T-helper 9 cell (primary cell): Measurements from ENCODE around the gene PDIA2.
"Not testable (repeated sequence)": the region's sequence is repeated elsewhere in the genome, so short reads cannot be mapped to it uniquely, and the experiment has no call there.

Experiments used
- DNase-seq: peaks from one replicate; pipeline ENCODE4 v3.0.0-alpha.2; 2020
- total RNA-seq, 2 donors: gene quantifications; one replicate each; lab custom pipeline; 2026; lab: John Stamatoyannopoulos, UW

Gene PDIA2, protein sequence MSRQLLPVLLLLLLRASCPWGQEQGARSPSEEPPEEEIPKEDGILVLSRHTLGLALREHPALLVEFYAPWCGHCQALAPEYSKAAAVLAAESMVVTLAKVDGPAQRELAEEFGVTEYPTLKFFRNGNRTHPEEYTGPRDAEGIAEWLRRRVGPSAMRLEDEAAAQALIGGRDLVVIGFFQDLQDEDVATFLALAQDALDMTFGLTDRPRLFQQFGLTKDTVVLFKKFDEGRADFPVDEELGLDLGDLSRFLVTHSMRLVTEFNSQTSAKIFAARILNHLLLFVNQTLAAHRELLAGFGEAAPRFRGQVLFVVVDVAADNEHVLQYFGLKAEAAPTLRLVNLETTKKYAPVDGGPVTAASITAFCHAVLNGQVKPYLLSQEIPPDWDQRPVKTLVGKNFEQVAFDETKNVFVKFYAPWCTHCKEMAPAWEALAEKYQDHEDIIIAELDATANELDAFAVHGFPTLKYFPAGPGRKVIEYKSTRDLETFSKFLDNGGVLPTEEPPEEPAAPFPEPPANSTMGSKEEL
- 0 to 0.21 reads per million in 2 donors for total RNA-seq

DNA sequence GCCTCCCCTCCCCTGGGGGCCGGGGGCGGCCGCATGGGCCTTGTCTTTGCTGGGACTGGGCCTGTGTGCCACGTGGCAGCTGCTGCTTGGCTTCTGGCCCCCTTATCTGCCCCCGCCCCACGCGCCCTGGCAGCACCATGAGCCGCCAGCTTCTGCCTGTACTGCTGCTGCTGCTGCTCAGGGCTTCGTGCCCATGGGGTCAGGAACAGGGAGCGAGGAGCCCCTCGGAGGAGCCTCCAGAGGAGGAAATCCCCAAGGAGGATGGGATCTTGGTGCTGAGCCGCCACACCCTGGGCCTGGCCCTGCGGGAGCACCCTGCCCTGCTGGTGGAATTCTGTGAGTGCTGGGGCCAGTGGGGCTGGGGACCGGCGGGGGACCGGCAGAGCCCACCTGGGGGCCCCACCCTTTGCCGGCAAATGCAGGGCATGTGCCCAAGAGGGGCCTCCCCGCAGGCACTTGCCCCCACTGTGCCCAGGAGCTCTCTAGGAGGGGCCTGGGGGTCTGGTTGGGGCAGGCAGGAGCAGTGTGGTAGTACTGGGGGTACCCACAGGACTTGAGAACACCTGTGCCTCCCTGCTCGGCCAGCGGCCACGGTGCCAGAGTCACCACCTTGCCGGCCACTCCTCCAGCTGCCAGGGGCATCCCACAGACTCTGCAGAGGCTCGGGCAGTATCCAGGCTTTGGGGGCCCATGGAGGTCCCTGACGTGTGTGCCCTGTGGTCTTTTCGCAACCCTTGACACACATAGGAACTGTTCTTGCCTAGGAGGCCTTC is at the start of gene PDIA2:
TSS of gene PDIA2 (plus strand) at position 132 of the 773 bp plus-strand sequence. CDS start at position 138, 6 bp downstream.
- no peak for DNase-seq

DNA sequence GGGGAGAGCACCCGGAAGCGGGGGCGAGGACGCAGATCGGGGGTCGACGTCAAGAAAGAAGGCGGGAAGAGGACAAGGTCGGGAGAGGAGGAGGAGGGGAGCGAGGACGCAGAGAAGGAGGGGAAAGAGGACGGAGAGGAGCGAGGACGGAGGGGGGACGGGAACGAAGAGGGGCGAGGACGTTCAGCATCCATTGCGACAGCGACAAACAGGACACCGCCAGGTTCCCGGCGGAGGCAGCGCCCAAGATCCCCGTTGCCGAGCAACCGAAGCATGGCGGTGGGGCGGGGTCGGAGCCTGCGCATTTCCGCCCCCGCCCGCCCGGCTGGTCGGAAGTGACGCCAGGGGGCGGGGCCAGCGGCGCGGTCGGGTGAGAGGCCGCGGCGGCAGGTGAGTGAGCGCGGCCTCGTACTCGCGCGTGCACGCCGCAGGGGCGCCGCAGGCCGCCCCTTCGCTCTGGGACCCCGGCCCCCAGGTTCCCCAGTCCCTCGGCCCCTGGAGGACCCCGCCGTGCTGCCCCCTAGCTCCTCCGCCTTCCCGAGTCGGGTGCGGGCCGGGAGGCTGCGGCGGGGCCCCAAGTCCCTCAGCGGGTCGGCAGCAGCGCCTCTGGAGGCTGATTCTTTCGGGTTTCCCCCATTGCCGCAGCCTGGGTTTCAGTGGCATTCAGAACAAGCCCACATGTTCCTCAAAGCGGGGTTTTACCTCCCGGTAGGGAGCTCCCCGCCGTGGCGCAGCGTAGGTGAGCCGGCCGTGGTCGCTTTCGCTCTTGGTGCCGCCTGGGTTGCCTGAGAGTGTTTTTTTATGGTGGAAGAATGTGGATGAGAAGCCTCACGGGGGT is 48.3 kb upstream of the PDIA2 start, which contains the start of gene FAM234A:
TSS of gene FAM234A (plus strand) at position 354 of the 838 bp plus-strand sequence. CDS start 19,593 bp downstream, outside the sequence.
- DNase-seq, result peak; percentile 95

DNA sequence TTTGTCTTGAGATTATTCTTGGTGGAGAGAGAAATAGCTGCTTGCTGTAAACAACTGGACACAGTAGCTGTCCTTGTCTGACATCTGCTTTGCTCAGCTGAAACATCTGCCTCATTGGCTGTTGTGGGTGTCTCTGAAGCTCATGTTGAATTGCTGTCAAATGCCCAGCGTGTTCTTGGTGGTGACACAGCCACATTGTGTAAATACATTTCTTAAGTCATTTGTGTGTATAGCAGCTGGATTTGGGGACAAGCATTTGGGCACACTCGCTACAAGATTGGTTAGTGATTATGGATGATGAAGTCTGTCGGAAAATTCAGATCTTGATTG is 43.1 kb upstream of the PDIA2 start:
- DNase-seq, result no peak

DNA sequence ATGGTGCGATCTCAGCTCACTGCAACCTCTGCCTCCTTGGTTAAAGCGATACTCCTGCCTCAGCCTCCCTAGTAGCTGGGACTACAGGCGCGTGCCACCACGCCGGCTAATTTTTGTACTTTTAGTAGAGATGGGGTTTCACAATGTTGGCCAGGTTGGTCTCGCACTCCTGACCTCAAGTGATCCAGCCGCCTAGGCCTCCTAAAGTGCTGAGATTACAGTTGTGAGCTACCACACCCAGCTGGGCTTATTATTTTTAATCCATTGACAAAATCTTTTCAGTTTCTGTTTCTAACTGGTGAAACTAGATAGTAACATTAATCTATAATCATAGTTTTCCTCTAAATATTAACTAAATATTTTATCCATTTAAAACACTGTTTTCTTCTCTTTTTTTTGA is 42.4 kb upstream of the PDIA2 start:
- DNase-seq, result no peak

DNA sequence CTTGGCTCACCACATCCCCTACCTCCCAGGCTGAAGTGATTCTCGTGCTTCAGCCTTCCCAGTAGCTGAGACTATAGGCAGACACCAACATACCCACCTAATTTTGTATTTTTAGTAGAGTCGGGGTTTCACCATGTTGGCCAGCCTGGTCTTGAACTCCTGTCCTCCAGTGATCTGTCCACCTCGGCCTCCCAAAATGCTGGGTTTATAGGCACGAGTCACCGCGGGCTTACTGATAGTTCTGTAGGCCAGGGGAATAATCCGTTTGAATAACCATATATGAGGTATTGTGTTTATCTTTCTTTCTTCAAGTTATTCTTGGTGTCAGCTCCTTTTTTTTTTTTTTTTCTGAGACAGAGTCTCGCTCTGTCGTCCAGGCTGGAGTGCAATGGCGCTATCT is 40.7 kb upstream of the PDIA2 start:
- no peak for DNase-seq

DNA sequence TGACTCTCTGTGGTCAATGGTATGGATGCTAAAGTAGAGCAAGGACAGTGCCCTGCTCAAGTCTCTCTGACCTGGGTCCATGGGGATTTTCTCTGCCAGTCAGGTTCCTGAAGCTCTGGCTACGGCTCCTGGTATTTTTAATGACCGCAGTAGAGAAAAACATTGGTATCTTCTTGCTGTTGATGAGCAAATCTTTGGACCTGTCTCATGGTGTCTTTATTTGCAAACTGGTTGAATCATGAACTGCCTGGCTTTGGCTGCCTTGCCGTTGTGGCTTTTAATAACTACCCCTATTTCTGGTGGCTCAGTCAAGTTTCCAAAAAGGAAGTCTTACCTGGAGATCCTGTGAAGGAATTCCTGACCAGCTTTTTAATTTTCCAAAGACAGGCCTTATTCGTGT is 39.6 kb upstream of the PDIA2 start:
- no peak for DNase-seq

DNA sequence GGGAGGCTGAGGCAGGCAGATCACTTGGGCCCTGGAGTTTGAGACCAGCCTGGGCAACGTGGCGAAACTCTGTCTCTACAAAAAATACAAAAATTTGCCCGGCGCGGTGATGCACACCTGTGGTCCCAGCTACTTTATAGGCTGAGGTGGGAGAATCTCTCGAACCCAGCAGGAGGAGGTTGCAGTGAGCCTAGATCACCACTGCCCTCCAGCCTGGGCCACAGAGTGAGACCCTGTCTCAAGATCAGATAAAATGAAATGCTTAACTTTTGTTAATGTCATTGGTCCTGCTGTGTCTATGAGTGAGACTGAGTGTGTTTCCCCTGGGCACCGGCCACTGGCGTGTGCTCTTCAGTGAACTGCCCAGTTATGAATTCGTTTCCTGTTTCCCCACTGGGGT is 37.9 kb upstream of the PDIA2 start:
- no peak for DNase-seq

DNA sequence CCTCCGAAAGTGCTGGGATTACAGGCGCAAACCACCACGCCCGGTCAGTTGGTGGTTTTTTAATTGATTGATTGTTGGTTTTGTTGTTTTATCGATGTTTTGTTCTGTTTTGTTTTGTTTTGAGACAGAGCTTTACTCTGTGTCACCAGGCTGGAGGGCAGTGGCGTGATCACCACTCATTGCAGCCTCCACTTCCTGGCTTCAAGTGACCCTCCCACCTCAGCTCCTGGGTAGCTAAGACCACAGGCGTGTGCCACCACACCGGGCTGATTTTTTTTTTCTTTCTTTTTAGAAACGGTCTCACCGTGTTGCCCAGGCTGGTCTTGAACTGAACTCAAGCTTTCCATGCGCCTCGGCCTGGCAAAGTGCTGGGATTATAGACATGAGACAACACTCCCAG is 35.9 kb upstream of the PDIA2 start:
- DNase-seq, result no peak

DNA sequence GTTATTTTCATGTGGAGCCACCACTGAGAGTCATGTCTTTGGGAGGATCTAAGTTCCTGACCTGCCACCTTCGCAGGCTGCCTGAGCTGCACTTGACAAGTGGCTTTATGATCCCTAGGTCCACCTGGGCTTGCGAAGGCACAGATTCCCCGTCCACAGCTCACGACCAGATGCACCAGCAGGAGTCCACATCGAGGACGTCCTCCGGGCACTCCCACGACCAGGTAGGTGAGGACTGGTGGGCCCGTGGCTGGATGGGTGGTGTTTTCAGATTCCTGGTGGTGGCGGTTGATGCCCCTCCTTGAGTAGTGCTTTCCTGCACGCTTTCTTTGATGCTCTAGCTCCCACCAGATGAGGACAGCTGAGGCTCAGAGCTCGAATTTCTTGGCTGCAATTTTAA is 33.5 kb upstream of the PDIA2 start:
- DNase-seq, result no peak

DNA sequence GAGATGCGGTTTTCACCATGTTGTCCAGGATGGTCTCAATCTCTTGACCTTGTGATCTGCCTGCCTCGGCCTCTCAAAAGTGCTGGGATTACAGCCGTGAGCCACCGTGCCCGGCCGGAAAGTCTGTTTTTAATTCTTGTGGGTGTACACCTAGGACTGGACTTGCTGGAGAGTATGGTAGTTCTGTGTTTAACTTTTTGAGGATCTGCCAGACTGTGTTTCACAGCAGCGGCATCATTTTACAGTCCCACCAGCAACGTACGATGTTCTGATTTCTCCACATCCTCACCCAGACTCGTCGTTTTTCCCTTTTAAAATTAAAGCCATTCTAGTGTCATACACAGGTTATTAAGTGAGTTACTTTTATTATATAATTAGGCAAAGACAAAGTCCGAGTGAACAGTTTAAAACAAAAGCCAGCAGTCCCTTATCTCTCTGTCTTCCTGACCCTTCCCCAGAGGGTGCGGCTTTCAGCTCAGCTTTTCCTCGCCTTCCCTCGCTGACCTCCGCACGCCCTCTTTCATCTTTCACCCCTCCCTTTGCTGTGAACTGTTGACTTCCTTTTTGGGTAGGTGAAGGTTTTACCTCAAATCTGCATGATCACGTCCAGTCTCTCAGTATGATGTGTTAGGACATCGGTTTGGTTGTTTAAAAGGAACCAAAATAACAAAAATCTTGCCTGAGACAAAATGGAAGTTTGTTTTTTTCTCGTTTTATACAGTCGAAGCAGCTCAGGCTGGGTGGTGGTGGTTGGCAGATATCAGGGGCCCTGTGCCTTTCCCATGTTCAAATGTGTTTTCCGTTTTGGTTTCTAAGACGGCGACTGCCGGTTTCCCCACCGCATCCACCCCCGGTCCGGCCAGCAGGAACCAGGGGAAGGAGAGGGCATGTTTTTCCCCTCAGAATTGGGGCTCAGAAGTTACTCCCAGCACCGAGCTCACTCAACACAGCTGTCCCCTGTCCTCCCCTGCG is 30.3 kb upstream of the PDIA2 start:
- DNase-seq, result no peak

DNA sequence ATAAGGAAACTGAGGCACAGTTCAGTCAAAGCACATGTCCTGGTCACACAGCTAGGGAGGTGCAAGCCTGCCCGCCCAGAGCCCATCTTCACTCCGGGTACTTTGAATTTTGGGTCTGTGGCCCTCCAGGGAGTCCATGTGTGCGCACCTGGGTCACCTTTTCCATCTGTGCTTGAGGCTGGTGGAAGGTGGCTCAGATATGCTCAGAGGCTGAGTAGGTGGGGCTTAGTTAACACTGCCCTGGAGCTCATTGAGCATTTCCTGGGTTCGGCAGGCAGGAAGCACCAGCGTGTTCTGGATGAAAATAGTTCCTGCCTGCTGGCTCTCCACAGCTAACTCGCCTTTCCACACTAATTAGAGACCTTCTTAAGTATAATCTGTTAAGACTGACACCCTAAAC is 29.1 kb upstream of the PDIA2 start:
- DNase-seq, result no peak

DNA sequence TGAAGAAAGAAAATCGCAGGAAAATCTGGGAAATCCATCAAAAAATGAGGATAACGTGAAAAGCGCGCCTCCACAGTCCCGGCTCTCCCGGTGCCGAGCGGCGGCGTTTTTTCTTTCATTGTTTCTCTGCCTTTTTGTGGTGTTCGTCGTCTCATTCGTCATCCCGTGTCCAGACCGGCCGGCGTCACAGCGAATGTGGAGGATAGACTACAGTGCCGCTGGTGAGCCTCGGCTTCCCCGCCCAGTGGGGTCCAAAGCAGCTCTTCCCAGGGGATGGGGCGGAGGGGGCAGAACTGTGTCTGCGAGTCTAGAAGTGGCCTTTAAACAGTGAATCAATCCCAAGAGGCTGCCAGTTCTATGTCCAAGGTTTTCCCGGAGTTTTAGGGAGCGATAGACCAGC is 28.5 kb upstream of the PDIA2 start:
- no peak for DNase-seq

DNA sequence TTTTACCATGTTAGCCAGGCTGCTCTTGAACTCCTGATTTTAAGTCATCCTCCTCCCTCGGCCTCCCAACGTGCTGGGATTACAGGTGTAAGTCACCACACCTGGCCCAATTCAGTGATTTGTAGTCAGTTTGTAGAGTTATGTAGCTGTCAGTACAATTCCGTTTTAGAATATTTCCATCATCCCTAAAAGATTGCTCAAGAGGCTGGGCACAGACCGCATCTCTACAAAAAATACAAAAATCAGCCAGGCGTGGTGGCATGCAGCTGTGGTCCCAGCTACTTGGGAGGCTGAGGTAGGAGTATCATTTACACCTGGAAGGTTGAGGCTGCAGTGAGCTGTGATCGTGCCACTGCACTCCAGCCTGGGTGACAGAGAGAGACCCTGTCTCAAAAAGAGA is 27.8 kb upstream of the PDIA2 start:
- no peak for DNase-seq

DNA sequence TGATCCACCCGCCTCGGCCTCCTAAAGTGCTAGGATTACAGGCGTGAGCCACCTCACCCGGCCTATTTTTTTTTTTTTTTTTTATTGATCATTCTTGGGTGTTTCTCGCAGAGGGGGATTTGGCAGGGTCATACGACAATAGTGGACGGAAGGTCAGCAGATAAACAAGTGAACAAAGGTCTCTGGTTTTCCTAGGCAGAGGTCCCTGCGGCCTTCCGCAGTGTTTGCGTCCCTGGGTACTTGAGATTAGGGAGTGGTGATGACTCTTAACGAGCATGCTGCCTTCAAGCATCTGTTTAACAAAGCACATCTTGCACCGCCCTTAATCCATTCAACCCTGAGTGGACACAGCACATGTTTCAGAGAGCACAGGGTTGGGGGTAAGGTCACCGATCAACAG is 24.9 kb upstream of the PDIA2 start:
- not testable (repeated sequence) for DNase-seq

DNA sequence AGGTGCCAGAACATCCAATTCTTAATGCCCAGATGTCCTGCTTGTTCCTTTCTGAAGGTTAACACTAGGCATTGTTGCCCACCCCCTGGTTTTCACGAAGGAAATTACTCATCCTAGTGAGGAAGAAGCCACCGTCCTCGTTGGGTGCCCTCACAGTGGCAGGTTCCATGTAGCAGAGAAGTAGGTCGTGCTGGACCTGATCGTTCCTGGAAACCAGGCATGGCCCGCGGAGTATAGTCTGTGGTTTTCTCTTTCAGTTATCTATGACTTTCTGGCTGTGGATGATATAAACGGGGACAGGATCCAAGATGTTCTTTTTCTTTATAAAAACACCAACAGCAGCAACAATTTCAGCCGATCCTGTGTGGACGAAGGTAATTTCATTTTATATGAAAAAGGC is 23.7 kb upstream of the PDIA2 start:
- DNase-seq, result no peak

DNA sequence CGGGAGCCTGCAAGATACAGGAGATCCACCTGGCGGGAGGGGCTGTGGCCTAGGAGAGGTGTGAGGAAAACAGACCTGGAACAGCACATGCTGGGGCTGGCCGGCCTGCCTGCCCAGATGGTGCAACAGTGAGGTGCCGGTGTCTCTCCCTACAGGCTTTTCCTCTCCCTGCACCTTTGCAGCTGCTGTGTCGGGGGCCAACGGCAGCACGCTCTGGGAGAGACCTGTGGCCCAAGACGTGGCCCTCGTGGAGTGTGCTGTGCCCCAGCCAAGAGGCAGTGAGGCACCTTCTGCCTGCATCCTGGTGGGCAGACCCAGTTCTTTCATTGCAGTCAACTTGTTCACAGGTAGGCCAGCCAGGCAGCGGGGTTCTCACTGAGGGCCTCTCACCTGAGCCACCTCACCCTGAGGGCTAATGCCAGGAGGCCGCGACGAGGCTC is 23.1 kb upstream of the PDIA2 start:
- no peak for DNase-seq

DNA sequence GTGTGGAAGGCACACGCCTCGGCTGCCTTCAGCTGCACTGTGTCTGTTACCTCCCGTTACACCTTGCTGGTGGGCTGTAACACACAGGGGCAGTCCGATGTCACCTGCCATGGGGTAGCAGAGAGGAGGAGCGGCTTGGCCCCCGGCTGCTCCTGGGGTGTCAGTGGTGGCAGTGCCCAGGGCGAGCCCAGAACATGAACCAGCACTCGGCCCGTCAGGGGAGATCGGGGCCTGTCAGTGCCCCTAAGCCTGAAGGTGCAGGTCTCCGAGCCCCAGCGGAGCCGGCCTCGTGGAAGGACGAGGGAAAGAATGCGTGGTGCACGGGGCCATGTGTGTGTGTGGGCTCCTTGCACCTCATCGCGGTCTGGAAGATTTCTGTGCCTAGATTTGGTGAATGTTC is 22.6 kb upstream of the PDIA2 start:
- DNase-seq, result no peak

DNA sequence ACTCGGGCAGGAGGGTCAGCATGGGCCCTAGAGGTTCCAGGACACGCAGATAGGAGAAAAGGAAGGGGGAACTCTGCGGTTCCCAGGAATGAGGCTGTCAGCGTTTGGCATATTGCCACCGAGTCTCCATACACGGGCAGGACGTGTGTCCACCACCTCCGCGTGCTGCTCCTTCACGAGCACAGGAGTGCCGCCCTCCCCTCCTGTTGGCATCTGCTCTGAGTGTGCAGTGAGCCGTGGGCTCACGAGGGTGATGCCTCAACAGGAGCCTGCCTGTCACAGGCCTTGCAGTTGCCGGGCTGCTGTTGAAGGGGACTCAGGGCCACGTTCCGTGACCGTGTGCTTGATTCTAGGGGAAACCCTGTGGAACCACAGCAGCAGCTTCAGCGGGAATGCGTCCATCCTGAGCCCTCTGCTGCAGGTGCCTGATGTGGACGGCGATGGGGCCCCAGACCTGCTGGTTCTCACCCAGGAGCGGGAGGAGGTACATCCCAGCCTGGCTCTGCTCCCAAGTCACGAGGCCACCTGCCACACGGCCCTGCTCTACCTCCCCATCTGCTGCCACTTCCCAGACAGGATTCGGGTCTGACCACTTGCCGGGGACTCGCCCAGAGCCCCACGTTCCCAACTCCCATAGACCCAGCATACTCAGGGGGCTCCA is 21.8 kb upstream of the PDIA2 start:
- no peak for DNase-seq

DNA sequence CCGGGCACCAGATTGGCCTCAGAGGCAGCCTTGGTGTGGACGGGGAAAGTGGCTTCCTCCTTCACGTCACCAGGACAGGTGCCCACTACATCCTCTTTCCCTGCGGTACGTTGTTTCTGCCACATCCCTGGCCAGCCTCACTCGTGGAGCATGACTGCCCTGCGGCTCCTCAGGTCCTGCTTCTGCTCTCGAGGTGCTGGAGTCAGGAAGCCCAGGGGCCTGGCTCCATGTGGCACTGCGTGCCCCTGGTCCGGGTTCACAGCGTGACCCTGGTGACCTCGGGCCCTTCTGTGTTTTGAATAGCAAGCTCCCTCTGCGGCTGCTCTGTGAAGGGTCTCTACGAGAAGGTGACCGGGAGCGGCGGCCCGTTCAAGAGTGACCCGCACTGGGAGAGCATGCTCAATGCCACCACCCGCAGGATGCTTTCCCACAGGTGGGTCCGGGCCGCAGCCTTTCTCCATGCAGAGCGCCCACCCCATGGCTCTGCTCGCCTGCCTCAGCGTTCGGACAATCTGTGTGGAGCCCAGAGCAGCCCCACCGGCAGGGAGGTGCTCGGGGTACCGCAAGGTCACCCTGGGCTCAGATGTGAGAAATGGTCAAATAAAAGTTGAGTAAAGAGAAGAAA is 20.7 kb upstream of the PDIA2 start:
- DNase-seq, result no peak

DNA sequence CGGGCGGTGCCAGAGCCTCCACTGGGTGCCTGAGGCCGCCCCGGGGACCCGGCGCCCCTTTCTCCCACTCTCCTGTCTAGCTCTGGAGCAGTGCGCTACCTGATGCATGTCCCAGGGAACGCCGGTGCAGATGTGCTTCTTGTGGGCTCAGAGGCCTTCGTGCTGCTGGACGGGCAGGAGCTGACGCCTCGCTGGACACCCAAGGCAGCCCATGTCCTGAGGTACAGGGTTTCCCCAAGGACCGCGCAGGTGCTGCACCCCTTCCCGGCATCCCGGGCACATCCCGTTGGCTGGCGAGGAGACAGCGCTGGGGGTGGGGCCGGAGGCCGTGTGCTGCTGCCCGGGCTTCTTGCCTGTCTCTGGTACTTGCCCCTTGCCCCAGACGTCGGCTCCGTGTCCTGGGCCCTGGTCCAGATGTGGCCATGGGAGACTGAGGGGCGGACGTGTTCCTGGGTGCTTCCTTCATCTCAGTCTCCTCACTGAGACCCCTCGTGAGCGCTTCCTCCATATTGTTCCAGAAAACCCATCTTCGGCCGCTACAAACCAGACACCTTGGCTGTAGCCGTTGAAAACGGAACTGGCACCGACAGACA is 19.7 kb upstream of the PDIA2 start:
- no peak for DNase-seq
